Measurements from ENCODE around the gene LRRTM1.

Gene LRRTM1

DNA sequence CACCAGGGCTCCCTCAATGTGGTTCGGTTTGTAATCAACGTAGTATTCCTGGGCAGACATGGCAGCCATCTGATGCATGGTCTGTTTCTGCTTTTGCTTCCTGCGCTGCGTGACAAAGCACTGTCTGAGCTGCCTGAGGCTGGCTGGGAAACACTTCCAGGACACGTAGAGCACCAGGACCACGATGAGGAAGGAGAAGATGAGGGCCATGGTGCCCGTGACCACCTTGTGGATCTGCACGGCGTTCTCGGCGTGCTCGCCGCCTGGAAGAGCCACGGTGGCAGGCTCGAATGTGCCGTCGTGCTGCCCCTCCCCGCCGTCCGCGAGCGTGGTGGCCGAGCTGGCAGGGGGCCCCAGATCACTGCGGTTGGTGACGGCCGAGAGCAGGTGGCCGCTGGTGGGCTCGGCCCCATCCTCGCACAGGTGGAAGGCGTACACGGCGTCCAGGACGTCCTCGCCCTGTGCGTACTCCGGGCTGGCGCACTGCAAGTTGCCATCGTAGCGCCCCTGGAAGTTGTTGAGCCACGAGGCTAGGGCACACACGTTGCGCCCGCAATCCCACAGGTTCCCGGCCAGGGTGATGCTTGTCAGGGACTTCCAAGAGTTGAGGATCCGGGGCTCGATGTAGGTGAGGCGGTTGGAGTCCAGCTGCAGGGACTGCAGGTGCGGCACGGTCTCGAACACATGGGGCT, 2.1 kb downstream of the LRRTM1 start:
- DNase-seq, result no peak

DNA sequence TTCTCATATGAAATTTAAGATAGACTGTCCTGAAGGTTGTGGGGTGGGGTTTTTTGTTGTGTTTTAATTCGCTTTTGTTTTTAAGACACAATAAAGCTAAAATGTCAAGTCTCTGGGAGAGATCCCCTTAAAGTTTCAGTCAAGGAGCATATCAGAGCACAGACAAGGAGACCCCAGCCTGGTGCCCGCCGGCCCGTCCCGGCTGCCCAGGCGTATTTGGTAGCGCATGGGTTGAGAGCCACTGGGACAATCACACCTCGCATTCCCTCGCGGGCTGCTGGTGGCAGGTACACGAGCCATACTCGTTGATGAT, 2.6 kb downstream of the LRRTM1 start:
- no peak for DNase-seq

- DNase-seq, result no peak
Observed at GRCh38 chr2:80300954-80301353, 3.6 kb downstream of the LRRTM1 start.

DNA sequence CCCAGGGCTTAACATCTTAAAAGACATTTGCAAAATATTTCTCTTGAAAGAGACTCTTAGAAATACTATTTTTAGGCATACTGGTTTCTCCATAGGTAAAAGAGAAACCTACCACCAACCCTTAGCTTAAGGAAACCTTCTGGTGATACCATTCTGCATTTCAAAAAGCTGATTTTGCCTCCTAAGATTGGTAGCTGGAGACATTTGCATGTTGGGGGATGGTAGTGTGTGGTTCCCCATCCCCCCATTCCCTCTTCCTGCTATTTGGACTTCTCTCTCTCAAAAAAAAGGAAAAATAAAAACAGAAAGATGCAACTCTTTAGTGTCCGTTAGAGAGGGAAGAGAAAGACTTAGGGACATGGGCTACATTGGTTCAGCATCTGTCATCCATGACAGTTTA, 4.2 kb downstream of the LRRTM1 start:
- DNase-seq, result no peak

GRCh38 chr2:80299661-80300060, 4.9 kb downstream of the LRRTM1 start:
- DNase-seq, result no peak

DNA sequence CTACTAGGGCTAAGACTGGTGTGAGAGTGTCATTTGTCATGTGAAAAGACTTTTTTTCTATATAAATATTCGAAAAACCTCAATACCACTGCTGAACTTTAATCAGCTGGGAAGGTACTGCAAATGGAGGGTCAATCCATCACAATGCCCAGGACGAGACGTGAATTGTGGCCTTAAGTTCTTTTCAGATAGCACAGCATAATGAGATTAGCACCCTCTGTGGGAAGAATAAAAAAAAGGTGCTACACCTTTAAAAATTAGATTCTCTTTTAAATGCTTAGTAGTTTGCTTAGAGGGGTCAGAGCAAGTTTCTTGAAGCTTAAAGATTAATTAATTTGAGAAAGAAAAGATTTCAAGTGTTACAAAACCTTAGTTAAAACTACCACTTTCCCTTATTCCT, 5.6 kb downstream of the LRRTM1 start:
- no peak for DNase-seq

GRCh38 chr2:80293039-80293438, 11.5 kb downstream of the LRRTM1 start:
- no peak for DNase-seq

GRCh38 chr2:80292474-80292873, 12.1 kb downstream of the LRRTM1 start:
- DNase-seq, result no peak

DNA sequence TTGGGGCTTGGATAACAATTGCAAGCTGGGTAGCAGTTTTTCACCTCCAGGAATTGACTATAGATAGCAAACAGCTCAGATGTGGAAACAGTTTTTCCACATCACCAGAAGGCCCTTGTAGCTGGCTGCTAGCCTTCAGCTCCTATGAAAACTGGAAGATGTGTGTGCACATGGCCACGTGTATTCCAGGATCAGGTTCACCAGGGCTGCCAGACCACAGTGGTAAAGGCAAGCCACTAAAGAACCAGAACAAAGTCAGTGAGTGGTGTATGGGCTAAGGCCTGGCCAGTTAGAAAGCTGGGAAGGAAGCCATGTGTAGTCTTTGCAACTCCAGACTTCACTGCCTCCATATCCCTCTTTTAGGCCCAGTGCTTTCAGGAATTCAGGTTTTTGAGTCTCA, 12.9 kb downstream of the LRRTM1 start:
- no peak for DNase-seq

DNA sequence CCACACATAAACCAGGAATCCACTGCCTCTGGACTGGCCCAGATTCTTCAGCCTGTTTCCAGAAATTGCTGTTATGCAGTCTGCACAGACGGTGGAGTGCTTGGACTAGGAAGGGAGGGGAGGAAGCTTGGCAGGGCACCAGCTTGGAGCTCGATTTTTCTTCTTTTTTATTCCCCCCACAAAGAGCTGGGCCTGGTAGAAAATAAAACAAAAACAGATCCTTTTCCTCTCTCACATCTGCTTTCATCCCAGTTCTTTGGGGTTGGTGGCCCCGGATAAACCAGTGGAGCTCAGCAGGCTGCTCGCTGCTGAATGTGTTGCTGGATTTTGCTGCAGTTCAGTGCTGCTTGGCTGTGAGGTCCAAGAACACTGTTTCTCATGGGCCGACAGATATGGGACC, 16.0 kb downstream of the LRRTM1 start:
- DNase-seq, result no peak

DNA sequence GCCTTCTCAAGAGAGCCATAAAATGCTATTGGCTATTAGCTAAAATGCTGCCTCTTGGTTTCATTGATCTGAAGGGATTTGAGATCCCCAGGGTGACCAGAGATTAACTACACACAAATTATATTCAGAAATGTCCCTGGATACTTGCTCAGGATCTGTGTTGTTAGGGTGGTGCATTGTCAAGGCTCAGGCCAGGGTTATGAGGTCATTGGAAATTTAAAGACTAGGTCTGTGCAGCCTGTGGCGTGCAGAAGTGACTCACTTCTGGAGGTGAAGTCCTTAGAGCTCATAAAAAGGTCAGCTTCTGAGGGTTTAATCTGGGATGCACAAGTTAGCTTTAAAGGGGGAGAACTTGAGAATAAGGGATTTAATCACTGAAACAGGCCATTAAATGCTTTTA, 23.5 kb downstream of the LRRTM1 start:
- DNase-seq, result no peak

GRCh38 chr2:80280598-80280997, 24.0 kb downstream of the LRRTM1 start:
- DNase-seq, result no peak

DNA sequence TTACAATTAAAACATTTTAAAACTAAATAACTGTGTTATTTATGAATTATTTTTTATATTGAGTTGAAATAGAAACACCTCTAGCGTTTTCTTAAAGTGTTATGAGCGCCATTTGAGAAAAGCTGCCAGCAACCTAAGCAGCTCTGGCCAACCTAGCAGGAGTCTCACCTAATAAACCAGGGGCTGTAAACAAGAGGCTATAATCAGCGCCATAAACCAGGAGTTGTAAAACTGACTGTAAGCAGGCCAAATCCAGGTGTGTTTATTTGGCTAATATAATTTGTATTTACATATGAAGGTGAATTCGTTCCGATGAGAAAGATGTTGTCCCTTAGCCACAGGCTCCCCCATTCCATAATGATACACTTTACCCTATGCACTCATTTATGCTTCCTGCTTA, 34.7 kb downstream of the LRRTM1 start:
- no peak for DNase-seq

DNA sequence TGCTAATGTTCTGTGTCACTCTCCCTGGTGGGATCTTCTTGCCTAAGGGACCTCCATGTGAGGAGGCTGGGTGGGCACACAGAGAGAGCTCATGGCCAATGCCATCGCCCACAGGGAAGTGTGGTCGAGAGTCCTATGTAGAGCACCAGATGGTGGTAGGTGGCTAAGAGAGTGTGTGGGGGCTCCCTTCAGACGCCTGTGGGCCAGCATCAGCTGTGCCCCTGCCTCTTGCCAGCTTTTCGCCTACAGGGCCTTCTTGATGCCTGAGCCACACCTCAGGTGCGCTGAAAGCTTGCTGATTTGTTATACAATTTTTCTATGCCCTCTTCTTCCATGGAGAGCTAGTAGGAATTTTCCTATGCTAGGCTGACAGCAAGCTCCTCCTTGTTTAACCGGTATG, 38.3 kb downstream of the LRRTM1 start:
- DNase-seq, result no peak

GRCh38 chr2:80259292-80259691, 45.3 kb downstream of the LRRTM1 start:
- no peak for DNase-seq

DNA sequence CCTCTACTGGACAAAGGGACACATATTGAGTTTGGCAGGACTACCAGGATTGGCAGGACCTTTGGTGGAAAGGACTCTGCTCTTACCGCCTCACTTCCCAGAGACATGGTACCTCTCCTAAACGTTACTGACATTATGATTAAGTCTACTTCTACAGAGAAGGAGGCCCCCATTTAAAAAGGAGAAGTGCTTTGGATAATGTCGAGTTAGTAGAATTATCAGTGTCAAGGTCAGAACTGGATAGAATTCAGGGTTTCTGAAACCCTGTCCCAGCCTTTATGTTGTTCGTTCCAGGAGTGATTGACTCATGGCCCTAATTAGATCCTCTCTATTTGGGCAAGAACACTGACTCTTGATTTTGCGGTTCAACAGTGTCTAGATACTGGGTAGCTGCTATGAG, 45.8 kb downstream of the LRRTM1 start:
- no peak for DNase-seq

DNA sequence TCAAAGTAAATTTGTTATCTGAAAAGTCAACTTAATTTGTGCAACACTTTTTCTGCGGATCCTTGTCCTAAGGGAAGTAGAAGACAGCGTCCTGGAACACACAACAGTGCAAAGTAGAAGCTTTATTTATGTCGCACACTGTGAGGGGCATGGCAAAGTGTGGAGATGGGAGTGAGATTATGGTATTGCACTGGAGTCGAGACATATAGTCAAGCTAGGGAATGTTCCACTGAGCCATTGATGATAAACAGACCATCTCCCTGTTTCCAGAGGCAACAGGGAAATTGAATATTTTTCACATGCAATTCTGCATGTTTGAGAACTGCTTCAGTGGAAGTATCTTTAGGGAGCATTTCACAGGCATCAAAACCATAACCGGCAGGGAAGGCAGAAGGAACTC, 46.2 kb downstream of the LRRTM1 start:
- DNase-seq, result no peak

DNA sequence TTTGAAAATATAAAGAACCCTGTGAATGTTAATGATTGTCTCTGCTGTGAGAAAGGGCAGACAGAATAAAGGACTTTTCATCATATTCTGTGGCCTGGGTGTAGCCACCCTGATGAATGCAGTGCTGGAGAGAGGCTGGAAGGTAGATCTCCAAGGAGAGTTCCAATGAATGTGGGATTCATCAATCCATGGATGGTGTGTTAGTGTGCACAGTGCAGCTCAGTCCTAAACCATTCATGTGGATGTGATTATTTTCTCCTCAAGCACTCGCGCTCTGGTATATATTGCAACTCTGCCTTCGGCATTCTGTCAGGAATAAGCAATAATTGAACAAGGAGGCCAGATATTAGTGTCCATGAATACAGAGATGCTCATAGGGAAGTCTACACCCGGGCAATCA, 47.1 kb downstream of the LRRTM1 start:
- DNase-seq, result no peak

DNA sequence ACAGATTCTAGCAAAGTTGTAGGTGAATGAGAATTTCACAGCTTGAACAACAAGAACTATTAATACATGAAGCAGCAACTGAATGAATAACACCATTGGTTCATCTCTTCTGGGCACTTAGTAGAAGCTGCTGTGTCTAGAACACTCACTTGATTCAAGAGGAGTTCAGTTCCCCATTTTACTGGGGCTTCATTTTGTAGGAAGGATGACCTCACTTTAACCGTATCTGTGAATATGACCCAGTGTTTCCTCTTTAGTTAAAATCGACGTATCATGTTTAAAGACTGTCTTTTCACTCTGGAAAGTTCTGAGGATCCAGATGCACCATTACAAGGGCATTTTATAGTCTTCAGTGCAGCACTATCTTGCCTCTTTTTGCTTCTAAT, 47.8 kb downstream of the LRRTM1 start:
- no peak for DNase-seq

- DNase-seq, result no peak
Observed at GRCh38 chr2:80255918-80256781, 48.4 kb downstream of the LRRTM1 start.

- DNase-seq, result no peak
Observed at GRCh38 chr2:80252294-80252986, 52.1 kb downstream of the LRRTM1 start.

Data from activated CD4-positive, alpha-beta T cell treated with anti-CD3 and anti-CD28 coated beads for 48 hours (primary cell).